ENCODE results near the gene CRAMP1.

CRAMP1 gene

DNA sequence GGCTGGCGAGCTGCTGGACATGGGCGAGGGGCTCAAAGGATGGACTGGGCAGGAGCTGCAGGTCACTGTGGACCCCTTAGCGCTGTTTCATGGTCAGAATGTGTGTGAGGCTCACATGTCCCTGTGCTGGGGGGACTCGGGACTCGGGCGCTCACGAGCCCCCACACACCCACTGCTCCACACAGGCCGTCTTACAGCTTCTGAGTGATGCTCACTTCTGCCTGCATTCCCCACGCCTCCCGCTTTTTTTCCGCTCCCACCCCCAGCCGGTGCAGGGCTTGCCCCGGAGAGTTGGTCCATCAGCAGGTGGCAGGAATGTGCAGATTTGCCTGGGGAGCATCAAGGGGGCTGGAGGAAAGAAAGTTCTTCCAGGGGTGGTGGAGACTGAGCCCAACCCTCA, 45.7 kb downstream of the CRAMP1 start:
- TF ChIP-seq CTCF (IDR thresholded peaks at IDR 0.05; ENCODE audit: insufficient read depth, low read length, missing control alignments): no peak
- POLR2A ChIA-PET: no interaction called here
- DNase-seq (ENCODE audit: low read depth, low spot score): no peak
- CTCF ChIA-PET: interaction anchor here (0.8 to 1.5 kb wide), 3 partner anchors 19 to 66 kb away, joined by 3 read pairs; partner anchors contain the start of gene MAPK8IP3
- H3K4me3 ChIP-seq (ENCODE audit: low read depth, low read length): no peak overlapping the region

DNA sequence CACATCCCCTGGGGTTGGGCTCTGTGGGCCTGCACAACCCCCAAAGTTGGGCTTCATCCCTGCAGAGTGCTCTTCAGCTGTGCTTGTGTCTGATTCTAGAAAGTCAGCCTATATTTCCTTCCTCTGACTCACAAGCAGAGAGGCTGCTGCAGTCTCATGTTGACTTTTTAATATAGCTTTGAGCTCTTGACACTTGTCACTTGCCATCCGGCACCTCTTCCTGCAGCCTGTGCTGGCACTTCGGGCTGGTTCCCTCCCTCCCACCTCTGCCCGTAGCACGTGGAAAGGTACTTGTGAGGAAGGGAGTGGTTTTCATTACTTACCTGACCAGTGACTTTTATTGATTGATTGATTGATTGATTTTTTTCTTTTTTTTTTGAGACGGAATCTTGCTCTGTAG, 46.9 kb downstream of the CRAMP1 start:
- no peak for TF ChIP-seq CTCF (IDR thresholded peaks at IDR 0.05; ENCODE audit: insufficient read depth, low read length, missing control alignments)
- ChIA-PET CTCF (interaction anchor here (1.3 to 2.2 kb wide), 3 partner anchors 9 to 65 kb away, joined by 3 to 6 read pairs (median 3); partner anchors contain the start of gene MAPK8IP3), POLR2A (no interaction called here)
- no peak overlapping the region for H3K4me3 ChIP-seq (ENCODE audit: low read depth, low read length)
- DNase-seq (ENCODE audit: low read depth, low spot score): no peak

DNA sequence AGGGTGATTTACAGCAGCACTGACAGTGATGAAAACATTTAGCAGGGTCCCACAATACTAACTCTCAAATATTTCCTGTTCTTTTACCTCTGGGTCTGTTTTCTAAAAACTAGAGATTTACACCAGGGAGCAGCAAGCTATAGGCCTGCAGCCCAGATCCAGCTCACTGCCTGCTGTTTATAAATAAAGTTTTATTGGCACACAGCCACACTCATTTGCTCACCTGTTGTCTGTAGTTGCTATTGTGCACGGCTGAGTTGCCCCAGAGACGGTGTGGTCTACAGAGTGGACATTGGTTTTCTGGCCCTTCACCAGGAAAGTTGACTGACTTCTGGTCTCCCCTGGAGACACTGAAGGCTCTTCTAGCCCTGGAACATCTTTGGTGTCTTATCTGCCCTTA, 49.7 kb downstream of the CRAMP1 start:
- POLR2A ChIA-PET: no interaction called here
- DNase-seq (ENCODE audit: low read depth, low spot score): no peak
- H3K4me3 ChIP-seq (ENCODE audit: low read depth, low read length): no peak overlapping the region
- no peak for TF ChIP-seq CTCF (IDR thresholded peaks at IDR 0.05; ENCODE audit: insufficient read depth, low read length, missing control alignments)
- CTCF ChIA-PET: interaction anchor here (1.3 kb wide), 1 partner anchor 63 kb away, joined by 3 read pairs; no protein-coding TSS in a partner anchor

GRCh38 chr16:1662543-1662942, 50.4 kb downstream of the CRAMP1 start:
- ChIA-PET POLR2A (no interaction called here), CTCF (no interaction called here)
- DNase-seq (ENCODE audit: low read depth, low spot score): no peak

DNA sequence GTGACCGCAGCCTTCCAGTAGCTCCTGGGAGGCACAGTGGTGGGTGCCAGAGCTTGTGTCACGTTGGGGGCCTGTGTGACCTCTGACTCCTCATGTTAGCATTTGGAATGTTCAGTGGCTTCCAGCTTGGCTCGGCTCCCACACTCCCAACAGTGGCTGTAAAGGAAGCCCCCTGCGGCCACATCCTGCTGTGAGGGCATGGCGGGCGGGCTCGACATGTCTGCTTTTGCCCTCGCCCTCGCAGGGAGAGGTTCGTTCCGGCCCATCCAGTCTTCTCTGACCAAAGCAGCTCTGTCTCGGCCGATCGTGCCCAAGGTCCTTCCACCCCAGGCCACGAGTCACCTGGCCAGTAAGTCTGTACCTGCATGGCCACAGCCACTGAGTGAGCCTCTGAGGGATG, 53.7 kb downstream of the CRAMP1 start:
- ChIA-PET POLR2A (no interaction called here), CTCF (no interaction called here)
- no peak for TF ChIP-seq CTCF (IDR thresholded peaks at IDR 0.05; ENCODE audit: insufficient read depth, low read length, missing control alignments)
- no peak for DNase-seq (ENCODE audit: low read depth, low spot score)
- no peak overlapping the region for H3K4me3 ChIP-seq (ENCODE audit: low read depth, low read length)

More at GRCh38 chr16:1662543-1662942, 50.4 kb downstream of the CRAMP1 start:
- H3K4me3 ChIP-seq (ENCODE audit: low read depth, low read length): no peak overlapping the region
- TF ChIP-seq CTCF (IDR thresholded peaks at IDR 0.05; ENCODE audit: insufficient read depth, low read length, missing control alignments): no peak

DNA sequence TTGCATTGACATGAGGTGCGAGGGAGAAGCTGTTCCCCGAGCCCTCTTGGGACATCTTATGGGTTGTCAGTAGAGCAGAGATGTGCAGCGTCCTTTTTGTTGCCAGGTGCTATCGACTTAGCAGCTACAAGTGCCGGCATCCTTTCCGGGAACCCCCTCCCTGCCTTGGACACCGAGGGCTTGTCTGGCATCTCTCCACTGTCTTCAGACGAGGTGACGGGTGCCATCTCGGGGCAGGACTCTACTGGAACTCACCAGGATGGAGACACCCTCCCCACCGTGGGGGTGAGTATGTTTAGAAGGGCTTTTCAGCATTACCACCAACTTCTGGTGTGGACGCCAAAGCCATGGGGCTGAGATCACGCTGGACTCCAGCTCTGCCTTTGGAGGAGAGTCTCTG, 54.2 kb downstream of the CRAMP1 start:
- CTCF ChIA-PET: no interaction called here
- POLR2A ChIA-PET: no interaction called here
- no peak for TF ChIP-seq CTCF (IDR thresholded peaks at IDR 0.05; ENCODE audit: insufficient read depth, low read length, missing control alignments)
- DNase-seq (ENCODE audit: low read depth, low spot score): no peak
- H3K4me3 ChIP-seq (ENCODE audit: low read depth, low read length): no peak overlapping the region

All from AG04449 (cell line).